ENCODE results near the gene CYP26B1.

GRCh38 chr2:72117029-72117428, 30.6 kb downstream of the CYP26B1 start:
- TF ChIP-seq FOXM1 (IDR thresholded peaks at IDR 0.05; ENCODE audit: borderline replicate concordance, low read depth): no peak
- TF ChIP-seq TAF1 (IDR thresholded peaks at IDR 0.05; ENCODE audit: low read depth): no peak
